HG02870 (cell line): ENCODE data around the gene PEPD.

Experiments used
- ATAC-seq: cut with Tn5 transposase; IDR thresholded peaks from one replicate; pipeline ENCODE4 v1.9.1; 2021; ENCODE audit warnings: mild to moderate bottlenecking, moderate library complexity; ENCODE audit not compliant: unreplicated experiment

PEPD gene

GRCh38 chr19:33547676-33548075 is 26.1 kb upstream of the PEPD start:
- no peak for ATAC-seq

GRCh38 chr19:33546656-33547055 is 25.1 kb upstream of the PEPD start:
- no peak for ATAC-seq

GRCh38 chr19:33545217-33545981 is 23.8 kb upstream of the PEPD start:
- no peak for ATAC-seq

- ATAC-seq: no peak
Observed at GRCh38 chr19:33535226-33535625, 13.6 kb upstream of the PEPD start.

GRCh38 chr19:33532859-33533460 is 11.4 kb upstream of the PEPD start:
- no peak for ATAC-seq

GRCh38 chr19:33530842-33531241 is 9.3 kb upstream of the PEPD start:
- ATAC-seq: no peak

- ATAC-seq: no peak
Observed at GRCh38 chr19:33530296-33530695, 8.7 kb upstream of the PEPD start.

GRCh38 chr19:33529094-33529676 is 7.6 kb upstream of the PEPD start:
- no peak for ATAC-seq

- no peak for ATAC-seq
Observed at GRCh38 chr19:33528404-33528803, 6.8 kb upstream of the PEPD start.

- no peak for ATAC-seq
Observed at GRCh38 chr19:33527125-33527524, 5.5 kb upstream of the PEPD start.

- no peak for ATAC-seq
Observed at GRCh38 chr19:33524024-33524664, 2.6 kb upstream of the PEPD start.

GRCh38 chr19:33523167-33523566 is 1.6 kb upstream of the PEPD start:
- no peak for ATAC-seq

GRCh38 chr19:33522371-33522662 is 726 bp upstream of the PEPD start:
- no peak for ATAC-seq

GRCh38 chr19:33520844-33521479 is 629 bp downstream of the PEPD start:
- no peak for ATAC-seq

- no peak for ATAC-seq
Observed at GRCh38 chr19:33520048-33520643, 1.4 kb downstream of the PEPD start.

GRCh38 chr19:33519416-33519815 is 2.2 kb downstream of the PEPD start:
- ATAC-seq: no peak

- no peak for ATAC-seq
Observed at GRCh38 chr19:33518541-33518940, 3.0 kb downstream of the PEPD start.

- ATAC-seq: no peak
Observed at GRCh38 chr19:33517922-33518321, 3.7 kb downstream of the PEPD start.

- ATAC-seq: no peak
Observed at GRCh38 chr19:33515921-33516320, 5.7 kb downstream of the PEPD start.

GRCh38 chr19:33514885-33515551 is 6.6 kb downstream of the PEPD start:
- ATAC-seq: no peak

- no peak for ATAC-seq
Observed at GRCh38 chr19:33513424-33513823, 8.2 kb downstream of the PEPD start.
